ENCODE results near the gene FCGR1A.
"Not testable (repeated sequence)": the region's sequence is repeated elsewhere in the genome, so short reads cannot be mapped to it uniquely, and the experiment has no call there.

- TF ChIP-seq CTCF, EP300 (IDR thresholded peaks at IDR 0.05): not testable (repeated sequence)
These were observed 34.9 kb upstream of the FCGR1A start for GRCh38 chr1:149747359-149748143.

Measured in stomach (tissue), 4 donors.